ENCODE measurements around the gene GRIK4.

DNA sequence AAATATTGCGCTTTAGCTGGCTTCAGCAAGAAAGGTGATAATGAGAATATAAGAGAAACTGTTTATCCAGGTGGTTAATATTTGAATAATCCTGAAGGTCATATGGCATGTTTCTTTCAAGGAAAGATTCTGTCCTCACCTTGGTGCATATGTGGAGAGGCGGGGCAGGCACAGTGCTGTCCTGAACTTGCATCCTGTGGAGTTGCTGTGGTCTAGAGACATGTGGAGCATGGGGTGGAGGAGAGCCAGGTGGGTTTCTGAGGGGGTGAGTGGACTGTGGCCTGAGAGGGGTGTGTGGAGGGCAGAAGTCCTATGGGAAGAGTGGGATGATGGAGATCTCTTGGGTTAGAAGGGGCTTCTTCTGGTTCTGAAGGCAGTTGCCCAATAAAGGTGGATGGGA, 65.5 kb downstream of the GRIK4 start:
- TF ChIP-seq EZH2 (IDR thresholded peaks at IDR 0.05; ENCODE audit: insufficient read depth, poor library complexity, severe bottlenecking) = no peak
- no peak for TF ChIP-seq EZH2phosphoT487 (IDR thresholded peaks at IDR 0.05; ENCODE audit: insufficient read depth, low read depth)
